KMS-11 (cell line): Measurements from ENCODE around the gene COL15A1.

Source experiments
- H2AFZ ChIP-seq: fragments of 200-600 bp; sonication (generic); 2 replicates; pipeline ENCODE4 v1.6.1; 2016; ENCODE audit warnings: antibody characterized with exemption, mixed run types, low read depth
- H3K27ac ChIP-seq: fragments of 200-600 bp; sonication (generic); 2 replicates; pipeline ENCODE4 v1.6.1; 2016; ENCODE audit warnings: mild to moderate bottlenecking, mixed run types
- H3K27me3 ChIP-seq: fragments of 200-600 bp; sonication (generic); 2 replicates; pipeline ENCODE4 v1.6.1; 2017; ENCODE audit warnings: mild to moderate bottlenecking, low read depth, mixed run types, moderate library complexity; ENCODE audit not compliant: insufficient read depth
- H3K36me3 ChIP-seq: fragments of 200-600 bp; sonication (generic); 2 replicates; pipeline ENCODE4 v1.6.1; 2017; ENCODE audit warnings: mild to moderate bottlenecking, mixed run types; ENCODE audit not compliant: insufficient read depth
- H3K4me1 ChIP-seq: fragments of 200-600 bp; sonication (generic); 2 replicates; pipeline ENCODE4 v1.6.1; 2016; ENCODE audit warnings: mild to moderate bottlenecking, low read depth, mixed run types; ENCODE audit not compliant: poor library complexity, severe bottlenecking
- H3K4me2 ChIP-seq: fragments of 200-600 bp; sonication (generic); 2 replicates; pipeline ENCODE4 v1.7.0; 2016; ENCODE audit warnings: mild to moderate bottlenecking, mixed run types
- H3K4me3 ChIP-seq: fragments of 200-600 bp; sonication (generic); IDR thresholded peaks from 2 replicates; pipeline ENCODE4 v1.6.1; 2017; ENCODE audit warnings: low read depth, low read length, mixed read lengths; ENCODE audit not compliant: insufficient read depth
- H3K79me2 ChIP-seq: fragments of 200-600 bp; sonication (generic); 2 replicates; pipeline ENCODE4 v1.6.1; 2016; ENCODE audit warnings: low read depth, mixed run types; ENCODE audit not compliant: insufficient read depth
- H3K9ac ChIP-seq: fragments of 200-600 bp; sonication (generic); 2 replicates; pipeline ENCODE4 v1.6.1; 2016; ENCODE audit warnings: mild to moderate bottlenecking, mixed run types
- H4K20me1 ChIP-seq: fragments of 200-600 bp; sonication (generic); 2 replicates; pipeline ENCODE4 v1.6.1; 2016; ENCODE audit warnings: mild to moderate bottlenecking, mixed run types; ENCODE audit not compliant: insufficient read depth
- CTCF ChIP-seq: fragments of 200-600 bp; sonication (generic); conservative IDR thresholded peaks from 2 replicates; pipeline ENCODE4 v1.6.1; 2017; ENCODE audit warnings: low read depth, mild to moderate bottlenecking, antibody characterized with exemption, low read length, moderate library complexity, mixed read lengths

Gene COL15A1

DNA sequence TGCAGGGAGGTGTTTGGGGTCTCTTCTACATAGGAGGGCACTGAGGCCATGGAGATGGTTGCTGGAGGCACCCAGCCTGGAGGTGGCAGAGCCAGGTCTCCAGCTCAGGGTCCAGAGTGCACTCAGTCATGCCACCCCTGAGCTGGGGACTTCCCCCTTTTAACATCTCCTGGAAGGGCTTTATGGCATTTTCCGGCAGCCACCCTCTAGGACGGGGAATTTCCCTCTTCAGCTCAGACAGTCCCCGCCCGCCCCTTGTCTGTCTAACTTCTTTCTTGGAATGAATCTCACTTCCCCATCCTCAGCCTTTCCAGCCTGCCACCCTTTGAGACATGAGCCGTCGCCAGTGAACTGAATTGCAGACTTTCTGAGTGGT is 49.9 kb downstream of the COL15A1 start:
- H3K27me3 ChIP-seq = no peaks in the 10 kb centered on the region
- no peaks in the 10 kb centered on the region for H3K36me3 ChIP-seq
- H3K9ac ChIP-seq = no peak overlapping the region
- no peaks in the 10 kb centered on the region for H3K79me2 ChIP-seq
- no peak overlapping the region for H2AFZ ChIP-seq
- TF ChIP-seq CTCF = no peak
- H3K4me1 ChIP-seq = peaks cover 4% of the 10 kb centered on the region
- no peaks in the 10 kb centered on the region for H4K20me1 ChIP-seq
- H3K4me3 ChIP-seq = no peak overlapping the region
- no peak overlapping the region for H3K4me2 ChIP-seq
- no peak overlapping the region for H3K27ac ChIP-seq

GRCh38 chr9:98994172-98995058 is 50.7 kb downstream of the COL15A1 start:
- no peak overlapping the region for H3K4me2 ChIP-seq
- no peak overlapping the region for H3K27ac ChIP-seq

GRCh38 chr9:98995059-98995671 is 51.5 kb downstream of the COL15A1 start:
- no peak for TF ChIP-seq CTCF
- H3K27me3 ChIP-seq = no peaks in the 10 kb centered on the region
- no peak overlapping the region for H3K4me2 ChIP-seq
- no peak overlapping the region for H3K9ac ChIP-seq
- no peak overlapping the region for H2AFZ ChIP-seq
- H3K4me3 ChIP-seq = no peak overlapping the region
- H3K27ac ChIP-seq = no peak overlapping the region
- no peaks in the 10 kb centered on the region for H3K4me1 ChIP-seq
- no peaks in the 10 kb centered on the region for H3K36me3 ChIP-seq
- H4K20me1 ChIP-seq = no peaks in the 10 kb centered on the region
- no peaks in the 10 kb centered on the region for H3K79me2 ChIP-seq

More at GRCh38 chr9:98994172-98995058, 50.7 kb downstream of the COL15A1 start:
- Histone ChIP-seq H4K20me1 (no peaks in the 10 kb centered on the region), H3K9ac (no peak overlapping the region), H3K4me1 (peaks cover 3% of the 10 kb centered on the region), H3K79me2 (no peaks in the 10 kb centered on the region), H2AFZ (no peak overlapping the region), H3K36me3 (no peaks in the 10 kb centered on the region), H3K4me3 (no peak overlapping the region), H3K27me3 (no peaks in the 10 kb centered on the region)
- no peak for TF ChIP-seq CTCF

DNA sequence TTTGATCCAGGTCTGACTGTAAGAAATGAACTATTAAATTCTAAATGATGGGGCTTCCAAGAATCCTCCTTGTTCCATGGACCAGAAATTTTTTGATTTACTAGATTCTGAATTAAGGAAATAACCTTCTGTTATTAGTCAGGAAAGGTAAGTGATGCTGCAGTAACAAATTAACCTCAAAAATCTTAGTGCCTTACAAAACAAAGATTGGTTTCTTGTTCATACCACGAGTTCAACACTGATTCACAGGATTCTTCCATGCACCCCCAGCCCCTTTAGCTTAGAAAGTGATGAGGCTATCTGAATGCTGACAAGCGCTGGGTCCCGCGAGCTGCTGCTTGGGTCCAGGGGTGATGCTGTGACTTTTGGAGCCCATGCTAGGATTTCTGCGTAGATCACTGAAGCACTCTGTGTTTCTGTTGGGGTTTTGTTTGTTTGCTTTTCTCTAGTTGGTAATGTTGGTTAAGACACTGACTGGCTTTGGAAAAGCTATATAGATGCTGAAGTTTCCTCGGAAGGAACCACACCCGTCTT is 52.3 kb downstream of the COL15A1 start:
- no peak overlapping the region for H3K4me2 ChIP-seq
- no peaks in the 10 kb centered on the region for H4K20me1 ChIP-seq
- H3K27me3 ChIP-seq = no peaks in the 10 kb centered on the region
- H3K4me3 ChIP-seq = no peak overlapping the region
- no peak overlapping the region for H3K27ac ChIP-seq
- H3K36me3 ChIP-seq = no peaks in the 10 kb centered on the region
- no peak overlapping the region for H3K9ac ChIP-seq
- no peak for TF ChIP-seq CTCF
- H3K79me2 ChIP-seq = no peaks in the 10 kb centered on the region
- H3K4me1 ChIP-seq = peaks cover 3% of the 10 kb centered on the region
- no peak overlapping the region for H2AFZ ChIP-seq
